Right atrium auricular region (tissue), 2 donors: ENCODE results near the gene OR5A1. TPM values are rescaled to one million over a fixed set of nuclear protein-coding genes. Genes with fewer than 3 reads are reported as not detected.

Experiments
- DNase-seq: peaks from one replicate; pipeline ENCODE4 v3.0.0-alpha.2; 2019; ENCODE audit warnings: low spot score
- H3K27ac ChIP-seq, 2 donors: fragments of 200-600 bp; sonication (generic); 1 replicate in 1 of 2; 2 replicates in 1 of 2; pipeline ENCODE4 v1.5.1; 2016 to 2019
- H3K27me3 ChIP-seq, 2 donors: fragments of 200-600 bp; sonication (generic); one replicate each; pipeline versions ENCODE4 v1.5.1 to v1.6.0; 2017 to 2019
- H3K36me3 ChIP-seq: fragments of 200-600 bp; sonication (generic); one replicate; pipeline ENCODE4 v1.5.1; 2016
- H3K4me1 ChIP-seq, 2 donors: fragments of 200-600 bp; sonication (generic); one replicate each; pipeline versions ENCODE4 v1.5.1 to v1.6.0; 2017 to 2019
- H3K4me3 ChIP-seq, 2 donors: fragments of 200-600 bp; sonication (generic); 1 replicate in 1 of 2; 2 replicates in 1 of 2; pipeline ENCODE4 v1.5.1; 2017 to 2019; ENCODE audit warnings: mild to moderate bottlenecking in 1 of 2, moderate library complexity in 1 of 2
- H3K9me3 ChIP-seq, 2 donors: fragments of 200-600 bp; sonication (generic); one replicate each; pipeline ENCODE4 v1.5.1; 2019
- CTCF ChIP-seq, 2 donors: fragments of 200-600 bp; sonication (generic); IDR thresholded peaks; one replicate each; pipeline ENCODE4 v1.5.1; 2019; ENCODE audit warnings: antibody characterized with exemption in 2 of 2
- total RNA-seq, 2 donors: library from RNA; depleted of rRNA; stranded (reverse); fragments of >200 nt; gene quantifications; one replicate each; pipeline ENCODE4 v1.1.0, GENCODE V29; 2016

The OR5A1 gene
- total RNA-seq, 2 donors from 2014 or later: not detected

DNA sequence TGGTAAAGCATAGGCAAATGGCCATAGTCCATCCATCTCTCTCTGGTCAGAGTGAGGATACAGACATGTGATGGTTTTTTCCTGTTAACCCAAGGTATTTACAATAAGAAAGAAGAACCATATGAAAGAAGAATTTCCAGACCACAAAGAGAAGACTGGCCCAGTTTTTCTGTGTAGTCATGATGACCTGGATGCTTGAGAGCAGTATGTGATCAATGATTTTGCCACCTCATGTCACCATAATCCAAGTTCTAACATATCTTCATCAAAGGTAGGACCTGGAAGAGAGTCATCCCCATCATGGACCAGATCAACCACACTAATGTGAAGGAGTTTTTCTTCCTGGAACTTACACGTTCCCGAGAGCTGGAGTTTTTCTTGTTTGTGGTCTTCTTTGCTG lies 20.4 kb downstream of the OR5A1 start, which contains the start of gene OR4D6:
OR4D6 (plus strand) TSS at position 301 of the 400 bp plus-strand sequence; CDS start at position 301, 0 bp downstream.
- H3K4me3 ChIP-seq: no peak within 1 kb of the TSS
- no peak for TF ChIP-seq CTCF (IDR thresholded peaks at IDR 0.05)
- no peaks in the 10 kb centered on the region for H3K36me3 ChIP-seq
- no peak for DNase-seq
- no peaks in the 10 kb centered on the region for H3K9me3 ChIP-seq
- H3K27me3 ChIP-seq: no peaks in the 10 kb centered on the region
- H3K27ac ChIP-seq: no peak within 1 kb of the TSS
- no peaks in the 10 kb centered on the region for H3K4me1 ChIP-seq

GRCh38 chr11:59459916-59460315 lies 23.6 kb downstream of the OR5A1 start:
- Histone ChIP-seq H3K4me3 (no peak overlapping the region), H3K27me3 (no peaks in the 10 kb centered on the region), H3K9me3 (no peaks in the 10 kb centered on the region), H3K4me1 (no peaks in the 10 kb centered on the region), H3K27ac (no peak overlapping the region), H3K36me3 (no peaks in the 10 kb centered on the region)
- TF ChIP-seq CTCF (IDR thresholded peaks at IDR 0.05): no peak
- no peak for DNase-seq

- Histone ChIP-seq H3K9me3 (no peaks in the 10 kb centered on the region), H3K27me3 (no peaks in the 10 kb centered on the region), H3K4me3 (no peak overlapping the region), H3K27ac (no peak overlapping the region), H3K36me3 (no peaks in the 10 kb centered on the region), H3K4me1 (no peaks in the 10 kb centered on the region)
- DNase-seq: no peak
- no peak for TF ChIP-seq CTCF (IDR thresholded peaks at IDR 0.05)
Measured at GRCh38 chr11:59463190-59463641, 26.9 kb downstream of the OR5A1 start.

GRCh38 chr11:59473015-59473414 lies 36.7 kb downstream of the OR5A1 start, which contains the start of gene OR4D10:
Gene OR4D10, plus strand, starts transcription at chr11:59473315. Its CDS starts 4,115 bp downstream, at chr11:59477430.
- Histone ChIP-seq H3K4me1 (no peaks in the 10 kb centered on the region), H3K4me3 (no peak within 1 kb of the TSS), H3K36me3 (no peaks in the 10 kb centered on the region), H3K27ac (no peak within 1 kb of the TSS), H3K9me3 (no peaks in the 10 kb centered on the region), H3K27me3 (no peaks in the 10 kb centered on the region)
- no peak for TF ChIP-seq CTCF (IDR thresholded peaks at IDR 0.05)
- DNase-seq: no peak

DNA sequence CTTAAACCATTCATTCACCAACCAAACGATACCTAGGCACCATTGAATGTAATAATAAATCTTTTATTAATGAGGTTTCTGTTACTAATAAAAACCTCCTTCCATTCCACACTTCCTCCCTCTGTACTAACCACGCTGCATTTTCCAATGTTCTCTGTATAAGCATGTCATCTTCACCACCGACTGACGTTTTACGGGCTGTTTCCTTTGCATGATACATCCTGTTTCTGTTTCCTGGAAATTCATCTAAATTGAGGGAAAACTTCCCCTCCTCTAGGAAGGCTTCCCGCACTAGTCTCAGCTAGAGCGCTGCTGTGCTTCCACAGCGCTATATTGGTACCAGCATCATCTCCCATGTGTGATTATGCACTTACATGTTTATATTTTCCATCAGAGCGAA lies 38.9 kb downstream of the OR5A1 start:
- Histone ChIP-seq H3K27me3 (no peaks in the 10 kb centered on the region), H3K27ac (no peak overlapping the region), H3K36me3 (no peaks in the 10 kb centered on the region), H3K4me3 (no peak overlapping the region), H3K9me3 (no peaks in the 10 kb centered on the region), H3K4me1 (no peaks in the 10 kb centered on the region)
- no peak for TF ChIP-seq CTCF (IDR thresholded peaks at IDR 0.05)
- no peak for DNase-seq

DNA sequence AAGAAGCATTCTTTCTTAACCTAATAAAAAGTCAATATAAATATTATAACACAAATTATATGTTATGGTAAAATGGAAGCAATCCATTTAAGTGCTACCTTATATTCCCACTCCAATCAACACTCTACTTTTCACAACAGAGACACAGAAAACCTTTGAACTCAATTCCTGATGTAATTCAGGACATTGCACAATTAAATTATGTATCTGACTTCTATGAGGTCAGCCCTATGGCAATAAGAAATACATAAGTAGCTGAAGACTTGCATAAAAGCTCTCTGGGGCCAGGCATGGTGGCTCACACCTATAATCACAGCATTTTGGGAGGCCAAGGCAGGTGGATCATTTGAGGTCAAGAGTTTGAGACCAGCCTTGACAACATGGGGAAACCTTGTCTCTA lies 43.6 kb downstream of the OR5A1 start:
- no peak for TF ChIP-seq CTCF (IDR thresholded peaks at IDR 0.05)
- H3K4me3 ChIP-seq: no peak overlapping the region
- no peaks in the 10 kb centered on the region for H3K36me3 ChIP-seq
- H3K27ac ChIP-seq: no peak overlapping the region
- no peaks in the 10 kb centered on the region for H3K4me1 ChIP-seq
- no peaks in the 10 kb centered on the region for H3K9me3 ChIP-seq
- DNase-seq: no peak
- H3K27me3 ChIP-seq: no peaks in the 10 kb centered on the region
